Testis (tissue), 2 donors: ENCODE data around the gene DNAJC22.

Experiments used
- POLR2A ChIP-seq: fragments of 450-650 bp; IDR thresholded peaks from one replicate; pipeline ENCODE4 v1.6.1; 2017; ENCODE audit warnings: antibody characterized with exemption, mild to moderate bottlenecking, moderate library complexity
- TF ChIP-seq, protein P1 (sequence below), 3 experiments: fragments of 450-650 bp in 2 of 3; fragments of 200-600 bp in 1 of 3; sonication (generic) in 1 of 3; IDR thresholded peaks; one replicate each; pipeline ENCODE4 v1.5.1; 2016 to 2019; ENCODE audit warnings: antibody characterized with exemption in 3 of 3, mild to moderate bottlenecking in 2 of 3, moderate library complexity in 1 of 3

DNA sequence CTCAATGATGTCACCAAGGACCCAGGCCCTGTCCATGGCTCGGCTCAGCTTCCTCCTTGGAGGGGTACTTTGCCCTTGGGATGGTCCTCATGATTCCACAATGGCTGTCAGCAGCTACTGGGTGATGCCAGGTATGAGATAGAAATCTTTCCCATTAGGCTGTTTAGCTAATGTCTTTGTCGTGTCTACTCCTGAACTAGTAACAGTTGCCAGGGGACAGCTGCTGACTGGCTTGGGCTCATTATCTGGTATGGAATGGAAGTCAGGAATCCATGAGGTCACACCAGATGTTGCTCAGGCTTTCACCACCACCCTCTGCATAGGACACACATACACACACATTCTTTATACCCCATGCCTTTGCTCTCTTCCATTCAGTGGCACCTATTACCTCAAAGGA is 42.5 kb upstream of the DNAJC22 start:
- TF ChIP-seq, protein P1, sequence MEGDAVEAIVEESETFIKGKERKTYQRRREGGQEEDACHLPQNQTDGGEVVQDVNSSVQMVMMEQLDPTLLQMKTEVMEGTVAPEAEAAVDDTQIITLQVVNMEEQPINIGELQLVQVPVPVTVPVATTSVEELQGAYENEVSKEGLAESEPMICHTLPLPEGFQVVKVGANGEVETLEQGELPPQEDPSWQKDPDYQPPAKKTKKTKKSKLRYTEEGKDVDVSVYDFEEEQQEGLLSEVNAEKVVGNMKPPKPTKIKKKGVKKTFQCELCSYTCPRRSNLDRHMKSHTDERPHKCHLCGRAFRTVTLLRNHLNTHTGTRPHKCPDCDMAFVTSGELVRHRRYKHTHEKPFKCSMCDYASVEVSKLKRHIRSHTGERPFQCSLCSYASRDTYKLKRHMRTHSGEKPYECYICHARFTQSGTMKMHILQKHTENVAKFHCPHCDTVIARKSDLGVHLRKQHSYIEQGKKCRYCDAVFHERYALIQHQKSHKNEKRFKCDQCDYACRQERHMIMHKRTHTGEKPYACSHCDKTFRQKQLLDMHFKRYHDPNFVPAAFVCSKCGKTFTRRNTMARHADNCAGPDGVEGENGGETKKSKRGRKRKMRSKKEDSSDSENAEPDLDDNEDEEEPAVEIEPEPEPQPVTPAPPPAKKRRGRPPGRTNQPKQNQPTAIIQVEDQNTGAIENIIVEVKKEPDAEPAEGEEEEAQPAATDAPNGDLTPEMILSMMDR (IDR thresholded peaks at IDR 0.05), result no peak
- TF ChIP-seq POLR2A, result no peak
